ENCODE measurements around the gene DUS1L. TPM values are rescaled to one million over a fixed set of nuclear protein-coding genes. Genes with fewer than 3 reads are reported as not detected.
A peak's percentile ranks its signal among the peaks of the same experiment; 100 is the strongest.

The DUS1L gene
- total RNA-seq, 1 donor from 2014 or later = 97.1 TPM

GRCh38 chr17:82029391-82029790, 36.2 kb downstream of the DUS1L start:
- no peak for DNase-seq (ENCODE audit: low read depth)

DNA sequence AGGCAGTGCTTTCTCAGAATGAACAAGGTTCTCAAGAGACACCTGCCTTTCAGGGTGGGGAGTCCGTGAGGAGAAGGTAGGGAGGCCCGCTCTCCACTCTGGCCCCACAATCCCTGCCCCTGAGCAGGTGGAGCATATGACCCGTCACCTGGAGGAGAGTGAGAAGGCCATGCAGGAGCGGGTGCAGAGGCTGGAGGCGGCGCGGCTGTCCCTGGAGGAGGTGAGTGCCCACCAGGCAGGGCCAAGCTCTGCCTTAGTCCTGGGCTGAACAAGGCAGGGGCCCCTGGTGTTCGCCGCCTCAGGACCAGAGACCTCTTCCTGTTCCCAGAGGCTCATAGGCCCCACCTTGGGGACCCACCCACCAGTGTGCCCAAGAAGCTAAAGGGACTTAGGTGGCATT, 36.6 kb downstream of the DUS1L start:
- DNase-seq (ENCODE audit: low read depth) = no peak

- no peak for DNase-seq (ENCODE audit: low read depth)
Measured at GRCh38 chr17:82028246-82028645, 37.4 kb downstream of the DUS1L start.

GRCh38 chr17:82025401-82026107, 40.0 kb downstream of the DUS1L start:
- DNase-seq (ENCODE audit: low read depth) = no peak

DNA sequence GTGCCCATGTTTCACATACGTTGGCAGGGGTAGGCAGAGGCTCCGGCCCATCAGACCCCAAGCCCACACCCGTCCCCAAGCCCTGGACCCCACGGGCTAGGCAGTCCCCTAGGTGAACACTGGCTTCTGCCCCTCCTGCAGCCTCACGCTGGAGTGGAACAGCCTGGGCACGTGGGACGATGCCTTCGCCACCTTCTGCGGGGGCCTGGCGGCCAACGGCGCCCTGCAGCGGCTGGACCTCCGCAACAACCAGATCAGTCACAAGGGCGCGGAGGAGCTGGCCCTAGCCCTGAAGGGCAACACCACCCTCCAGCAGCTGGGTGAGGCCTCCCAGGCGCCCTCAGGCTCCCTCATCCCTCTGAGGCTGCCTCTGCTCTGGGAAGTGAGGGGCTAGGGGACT, 40.7 kb downstream of the DUS1L start:
- no peak for DNase-seq (ENCODE audit: low read depth)

GRCh38 chr17:82023447-82024241, 42.0 kb downstream of the DUS1L start:
- no peak for DNase-seq (ENCODE audit: low read depth)

DNA sequence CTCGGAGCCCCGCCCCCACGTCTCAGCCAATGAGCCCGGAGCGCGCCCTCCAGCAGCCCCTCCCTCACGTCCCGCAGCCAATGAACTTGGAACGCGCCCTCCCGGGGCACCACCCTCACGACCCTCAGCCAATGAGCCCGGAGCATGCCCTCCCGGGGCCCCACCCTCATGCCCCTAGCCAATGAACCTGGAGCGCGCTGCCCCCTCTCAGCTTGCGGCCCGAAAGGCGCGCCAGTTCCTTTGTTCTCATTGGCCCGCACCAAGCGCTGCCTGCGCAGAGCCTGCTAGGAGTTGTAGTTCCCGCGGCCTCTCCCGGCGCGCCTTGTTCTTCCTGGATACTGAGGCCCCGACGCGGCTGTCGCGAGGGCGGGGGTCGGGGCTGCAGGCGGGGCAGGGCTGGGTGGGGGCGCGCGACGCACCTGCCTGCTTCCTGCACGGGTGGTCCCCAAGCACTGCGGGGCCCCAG, 42.6 kb downstream of the DUS1L start, which contains the start of gene LRRC45:
TSS of gene LRRC45 (plus strand) at position 325 of the 466 bp plus-strand sequence. CDS start 339 bp downstream, outside the sequence.
- DNase-seq (ENCODE audit: low read depth) = peak; percentile 100

GRCh38 chr17:82022310-82022980, 43.2 kb downstream of the DUS1L start, which contains the start of gene CENPX:
TSS of gene CENPX (minus strand) at chr17:82022878. CDS start at chr17:82022861, 17 bp downstream.
- DNase-seq (ENCODE audit: low read depth) = no peak

- no peak for DNase-seq (ENCODE audit: low read depth)
Measured at GRCh38 chr17:82021900-82022309, 43.7 kb downstream of the DUS1L start.

GRCh38 chr17:82021107-82021899, 44.3 kb downstream of the DUS1L start:
- DNase-seq (ENCODE audit: low read depth) = peak; percentile 75

DNA sequence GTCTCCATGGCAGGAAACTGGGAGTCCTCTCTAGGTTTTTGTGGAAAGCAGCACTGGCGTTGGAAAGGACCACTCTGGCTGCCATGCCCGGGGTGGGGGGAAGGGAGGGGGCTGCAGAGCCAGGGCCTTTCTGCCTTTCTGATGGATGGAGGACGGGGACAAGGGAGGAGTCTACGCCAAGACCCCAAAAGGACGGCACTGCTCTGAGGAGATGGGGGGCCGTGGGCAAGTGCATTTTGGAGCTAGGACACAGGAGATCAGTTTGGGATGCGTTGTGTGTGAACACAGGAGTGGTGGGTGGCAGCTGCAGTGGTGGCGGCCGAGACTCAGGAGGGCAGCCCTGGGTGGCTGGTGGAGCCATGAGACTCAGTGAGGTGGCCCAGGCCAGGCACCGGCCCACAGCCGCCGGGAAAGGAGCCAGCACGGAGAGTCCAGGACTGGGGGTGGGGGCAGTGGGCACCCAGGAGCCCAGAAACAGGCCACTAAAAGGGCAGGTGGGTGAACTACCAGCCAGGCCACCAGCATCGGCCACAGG, 45.0 kb downstream of the DUS1L start:
- no peak for DNase-seq (ENCODE audit: low read depth)

DNA sequence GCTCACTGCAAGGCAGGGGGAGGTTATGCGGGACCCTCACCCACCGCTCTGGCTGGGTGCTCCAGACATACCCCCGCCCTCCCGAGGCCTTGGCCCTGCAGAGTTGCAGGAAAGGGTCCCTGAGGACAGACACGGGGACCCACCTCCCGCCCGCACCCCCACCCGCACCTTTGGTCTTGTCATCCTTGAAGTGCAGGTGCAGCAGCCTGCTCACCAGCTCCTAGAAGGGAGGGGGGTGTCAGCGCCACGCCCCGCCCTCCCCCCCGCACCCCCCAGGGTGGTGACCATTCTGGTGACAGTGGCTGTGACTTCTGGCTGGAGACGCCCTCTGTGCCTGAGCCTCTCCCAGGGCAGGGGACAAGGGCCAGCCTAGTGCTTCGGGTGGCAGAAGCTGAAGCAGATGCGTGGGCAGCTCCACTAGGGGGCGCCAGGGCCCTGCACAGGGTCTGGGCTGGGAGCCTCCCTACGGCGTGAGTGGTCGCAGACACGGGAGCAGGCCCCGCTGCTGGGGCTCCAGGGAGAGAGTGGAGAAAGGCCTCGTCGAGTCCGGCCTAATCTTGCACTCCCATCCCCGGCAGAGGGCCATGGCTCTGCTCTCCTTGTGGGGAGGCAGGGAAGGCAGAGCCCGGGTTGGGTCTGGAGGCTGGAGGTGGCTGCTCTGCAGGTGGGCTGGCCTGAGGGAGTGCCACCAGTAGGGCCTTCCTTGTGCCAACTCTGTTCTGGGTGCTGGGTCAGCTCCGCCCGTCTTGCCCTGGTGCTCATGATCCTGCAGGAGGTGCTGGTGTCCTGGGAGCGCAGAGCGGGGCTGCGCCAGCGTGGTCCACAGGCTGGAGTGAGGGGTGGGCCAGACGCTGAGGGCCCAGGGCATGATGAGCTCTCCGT, 45.7 kb downstream of the DUS1L start:
- no peak for DNase-seq (ENCODE audit: low read depth)

- no peak for DNase-seq (ENCODE audit: low read depth)
Measured at GRCh38 chr17:82018989-82019689, 46.5 kb downstream of the DUS1L start.

DNA sequence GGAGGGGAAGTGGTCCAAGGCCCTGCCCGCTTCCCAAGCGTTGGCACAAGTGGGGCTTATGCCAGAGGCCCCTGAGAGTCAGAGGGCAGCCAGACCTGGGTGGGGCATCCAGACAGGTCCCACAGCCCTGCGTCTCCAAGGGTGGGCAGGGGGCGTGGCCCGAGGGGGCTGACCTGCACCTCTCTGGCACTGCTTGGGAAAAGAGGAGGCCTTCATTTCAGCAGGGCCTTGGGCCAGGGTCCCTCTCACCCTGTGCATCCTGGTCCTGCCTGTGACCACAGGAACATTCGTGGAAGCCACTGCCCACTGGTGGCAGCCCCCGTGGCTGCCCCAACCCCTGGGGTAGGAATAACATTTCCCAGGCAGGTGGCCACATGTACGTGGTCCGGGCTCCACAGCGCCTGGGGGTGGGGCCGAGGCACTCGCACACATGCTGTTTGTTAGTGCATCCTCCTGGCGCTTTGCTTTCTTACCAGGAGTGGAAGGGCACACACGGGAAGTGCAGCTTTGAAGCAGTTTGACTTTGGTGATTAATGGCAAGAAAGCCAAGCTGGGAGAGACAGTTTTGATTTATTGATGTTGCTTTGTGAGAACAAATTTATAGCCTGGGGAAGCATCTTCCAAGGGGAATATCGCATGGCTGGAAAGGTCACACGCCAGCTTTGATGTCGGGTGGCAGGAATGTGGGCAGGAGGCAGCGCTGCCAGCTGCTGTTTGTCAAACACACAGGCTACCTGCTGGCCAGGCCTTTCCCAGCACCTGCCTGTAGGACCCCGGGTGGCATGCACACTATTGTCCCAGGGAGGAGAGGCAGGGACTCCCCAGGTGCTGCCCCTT, 47.2 kb downstream of the DUS1L start:
- no peak for DNase-seq (ENCODE audit: low read depth)

DNA sequence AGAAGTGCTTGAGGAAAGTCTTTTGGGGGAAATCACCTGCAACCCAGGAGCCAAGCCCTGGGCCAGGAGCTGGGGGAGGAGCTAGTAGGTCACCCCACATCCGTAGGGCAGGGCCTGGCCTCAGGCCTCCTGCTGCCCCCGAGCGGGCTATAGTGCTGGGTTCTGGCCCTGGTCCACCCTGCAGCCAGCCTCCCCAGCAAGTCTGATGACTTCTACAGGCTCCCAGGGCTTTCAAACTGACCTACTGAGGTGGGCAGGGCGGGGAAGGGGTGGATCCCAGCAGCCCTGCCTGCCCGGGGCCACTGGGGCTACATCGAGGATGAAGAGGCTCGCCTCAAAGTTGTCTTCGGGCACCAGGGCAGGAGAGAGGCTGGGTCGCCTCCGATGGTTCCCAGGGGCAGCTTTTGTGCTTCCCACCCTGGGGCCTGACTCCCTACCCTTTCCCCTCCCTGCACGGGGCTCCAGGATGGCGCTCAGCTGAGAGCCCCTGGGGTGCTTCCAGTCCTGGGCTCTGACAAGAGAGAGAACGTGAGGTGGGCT, 47.9 kb downstream of the DUS1L start:
- no peak for DNase-seq (ENCODE audit: low read depth)

- no peak for DNase-seq (ENCODE audit: low read depth)
Measured at GRCh38 chr17:82016875-82017459, 48.6 kb downstream of the DUS1L start.
